ENCODE measurements around the gene NSMF.

NSMF gene

DNA sequence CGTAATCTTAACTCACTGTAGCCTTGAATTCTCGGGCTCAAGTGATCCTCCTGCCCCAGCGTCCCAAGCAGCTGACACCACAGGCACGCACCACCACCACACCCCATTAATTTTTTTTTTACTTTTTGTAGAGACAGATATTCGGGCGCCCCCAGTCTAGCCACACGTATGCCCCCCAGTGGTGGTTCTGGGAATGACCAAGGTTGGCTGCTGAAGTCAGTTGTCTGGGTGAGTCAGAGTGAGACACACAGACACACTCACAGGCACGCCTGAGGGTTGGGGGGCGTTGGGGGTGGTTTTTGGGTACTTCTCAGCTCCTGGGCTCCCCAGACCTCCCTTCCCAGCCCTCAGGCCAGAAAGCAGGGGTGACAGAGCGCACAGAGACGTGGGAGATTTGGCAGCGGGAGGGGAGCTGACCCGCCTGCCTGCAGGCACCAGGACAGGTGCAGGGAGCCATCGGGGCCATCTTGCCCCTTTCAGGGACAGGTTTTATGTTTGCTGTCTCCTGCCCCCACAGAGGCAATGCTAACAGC, 13.8 kb downstream of the NSMF start (continued):
- TF ChIP-seq, protein P1, sequence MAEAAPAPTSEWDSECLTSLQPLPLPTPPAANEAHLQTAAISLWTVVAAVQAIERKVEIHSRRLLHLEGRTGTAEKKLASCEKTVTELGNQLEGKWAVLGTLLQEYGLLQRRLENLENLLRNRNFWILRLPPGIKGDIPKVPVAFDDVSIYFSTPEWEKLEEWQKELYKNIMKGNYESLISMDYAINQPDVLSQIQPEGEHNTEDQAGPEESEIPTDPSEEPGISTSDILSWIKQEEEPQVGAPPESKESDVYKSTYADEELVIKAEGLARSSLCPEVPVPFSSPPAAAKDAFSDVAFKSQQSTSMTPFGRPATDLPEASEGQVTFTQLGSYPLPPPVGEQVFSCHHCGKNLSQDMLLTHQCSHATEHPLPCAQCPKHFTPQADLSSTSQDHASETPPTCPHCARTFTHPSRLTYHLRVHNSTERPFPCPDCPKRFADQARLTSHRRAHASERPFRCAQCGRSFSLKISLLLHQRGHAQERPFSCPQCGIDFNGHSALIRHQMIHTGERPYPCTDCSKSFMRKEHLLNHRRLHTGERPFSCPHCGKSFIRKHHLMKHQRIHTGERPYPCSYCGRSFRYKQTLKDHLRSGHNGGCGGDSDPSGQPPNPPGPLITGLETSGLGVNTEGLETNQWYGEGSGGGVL (tag by site-specific recombination; IDR thresholded peaks at IDR 0.05), result peak; percentile 62
- TF ChIP-seq ZNF629 (tag by site-specific recombination; IDR thresholded peaks at IDR 0.05) (0 out of 2 replicates have a peak, but pooled peaks have one; percentile 28), ZNF654 (tag by site-specific recombination; IDR thresholded peaks at IDR 0.05; ENCODE audit: low read depth) (peak; percentile 62), SALL2 (tag by site-specific recombination; IDR thresholded peaks at IDR 0.05; ENCODE audit: borderline replicate concordance) (no peak), ZNF132 (tag by site-specific recombination; IDR thresholded peaks at IDR 0.05; ENCODE audit: borderline replicate concordance) (no peak), ZNF623 (tag by site-specific recombination; IDR thresholded peaks at IDR 0.05) (no peak)

DNA sequence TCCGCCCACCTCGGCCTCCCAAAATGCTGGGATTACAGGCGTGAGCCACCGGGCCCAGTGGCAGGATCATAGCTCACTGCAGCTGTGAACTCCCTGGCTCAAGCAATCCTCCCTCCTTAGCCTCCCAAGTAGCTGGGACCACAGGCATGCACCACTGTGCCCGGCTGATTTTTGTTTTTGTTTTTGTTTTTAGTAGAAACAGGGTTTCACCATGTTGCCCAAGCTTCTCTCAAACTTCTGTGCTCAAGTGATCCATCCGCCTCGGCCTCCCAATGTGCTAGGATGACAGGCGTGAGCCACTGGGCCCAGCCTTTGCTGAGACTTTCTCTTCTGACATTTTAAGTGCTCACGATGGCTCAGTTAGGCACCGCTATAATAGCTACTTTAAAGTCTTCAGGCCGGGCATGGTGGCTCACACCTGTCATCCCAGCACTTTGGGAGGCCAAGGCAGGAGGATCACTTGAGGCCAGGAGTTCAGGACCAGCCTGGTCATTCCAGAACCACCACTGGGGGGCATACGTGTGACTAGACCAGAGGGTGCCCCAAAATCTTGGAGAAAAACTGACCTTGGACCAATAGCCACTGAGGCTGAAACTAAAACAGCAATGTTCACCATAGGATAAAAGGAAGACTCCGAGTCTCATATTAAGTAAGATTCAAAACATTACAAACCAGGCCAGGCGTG, 14.9 kb downstream of the NSMF start:
- ChIA-PET CTCF (interaction anchor here (0.6 to 4.2 kb wide), 20 partner anchors 9 to 427 kb away, joined by 3 to 35 read pairs (median 4); partner anchors contain the start of genes EXD3, NOXA1 and NRARP), POLR2A (interaction anchor here (0.6 to 1.7 kb wide), 3 partner anchors 15 to 32 kb away, joined by 3 to 4 read pairs (median 3); partner anchors contain the start of genes EXD3 and NOXA1)
- no peak for TF ChIP-seq ZBTB17 (tag by site-specific recombination; IDR thresholded peaks at IDR 0.05)
- TF ChIP-seq ZNF791 (tag by site-specific recombination; IDR thresholded peaks at IDR 0.05), result no peak
- no peak for TF ChIP-seq KLF16 (tag by site-specific recombination; IDR thresholded peaks at IDR 0.05)
- TF ChIP-seq ZNF302 (tag by site-specific recombination; IDR thresholded peaks at IDR 0.05; ENCODE audit: low read depth), result no peak
- TF ChIP-seq SETDB1 (IDR thresholded peaks at IDR 0.05; ENCODE audit: insufficient read length, low read length), result no peak
- TF ChIP-seq ZBTB11 (tag by site-specific recombination; conservative IDR thresholded peaks at IDR 0.05; ENCODE audit: low read depth), result no peak
- TF ChIP-seq PATZ1 (tag by site-specific recombination; IDR thresholded peaks at IDR 0.05), result no peak
- TF ChIP-seq, protein P2, sequence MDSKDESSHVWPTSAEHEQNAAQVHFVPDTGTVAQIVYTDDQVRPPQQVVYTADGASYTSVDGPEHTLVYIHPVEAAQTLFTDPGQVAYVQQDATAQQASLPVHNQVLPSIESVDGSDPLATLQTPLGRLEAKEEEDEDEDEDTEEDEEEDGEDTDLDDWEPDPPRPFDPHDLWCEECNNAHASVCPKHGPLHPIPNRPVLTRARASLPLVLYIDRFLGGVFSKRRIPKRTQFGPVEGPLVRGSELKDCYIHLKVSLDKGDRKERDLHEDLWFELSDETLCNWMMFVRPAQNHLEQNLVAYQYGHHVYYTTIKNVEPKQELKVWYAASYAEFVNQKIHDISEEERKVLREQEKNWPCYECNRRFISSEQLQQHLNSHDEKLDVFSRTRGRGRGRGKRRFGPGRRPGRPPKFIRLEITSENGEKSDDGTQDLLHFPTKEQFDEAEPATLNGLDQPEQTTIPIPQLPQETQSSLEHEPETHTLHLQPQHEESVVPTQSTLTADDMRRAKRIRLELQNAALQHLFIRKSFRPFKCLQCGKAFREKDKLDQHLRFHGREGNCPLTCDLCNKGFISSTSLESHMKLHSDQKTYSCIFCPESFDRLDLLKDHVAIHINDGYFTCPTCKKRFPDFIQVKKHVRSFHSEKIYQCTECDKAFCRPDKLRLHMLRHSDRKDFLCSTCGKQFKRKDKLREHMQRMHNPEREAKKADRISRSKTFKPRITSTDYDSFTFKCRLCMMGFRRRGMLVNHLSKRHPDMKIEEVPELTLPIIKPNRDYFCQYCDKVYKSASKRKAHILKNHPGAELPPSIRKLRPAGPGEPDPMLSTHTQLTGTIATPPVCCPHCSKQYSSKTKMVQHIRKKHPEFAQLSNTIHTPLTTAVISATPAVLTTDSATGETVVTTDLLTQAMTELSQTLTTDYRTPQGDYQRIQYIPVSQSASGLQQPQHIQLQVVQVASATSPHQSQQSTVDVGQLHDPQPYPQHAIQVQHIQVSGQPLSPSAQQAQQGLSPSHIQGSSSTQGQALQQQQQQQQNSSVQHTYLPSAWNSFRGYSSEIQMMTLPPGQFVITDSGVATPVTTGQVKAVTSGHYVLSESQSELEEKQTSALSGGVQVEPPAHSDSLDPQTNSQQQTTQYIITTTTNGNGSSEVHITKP (tag by site-specific recombination; IDR thresholded peaks at IDR 0.05), result no peak
- TF ChIP-seq SP7 (tag by site-specific recombination; IDR thresholded peaks at IDR 0.05), result no peak
- no peak for TF ChIP-seq PRDM1 (tag by site-specific recombination; IDR thresholded peaks at IDR 0.05)
- TF ChIP-seq, protein P3, sequence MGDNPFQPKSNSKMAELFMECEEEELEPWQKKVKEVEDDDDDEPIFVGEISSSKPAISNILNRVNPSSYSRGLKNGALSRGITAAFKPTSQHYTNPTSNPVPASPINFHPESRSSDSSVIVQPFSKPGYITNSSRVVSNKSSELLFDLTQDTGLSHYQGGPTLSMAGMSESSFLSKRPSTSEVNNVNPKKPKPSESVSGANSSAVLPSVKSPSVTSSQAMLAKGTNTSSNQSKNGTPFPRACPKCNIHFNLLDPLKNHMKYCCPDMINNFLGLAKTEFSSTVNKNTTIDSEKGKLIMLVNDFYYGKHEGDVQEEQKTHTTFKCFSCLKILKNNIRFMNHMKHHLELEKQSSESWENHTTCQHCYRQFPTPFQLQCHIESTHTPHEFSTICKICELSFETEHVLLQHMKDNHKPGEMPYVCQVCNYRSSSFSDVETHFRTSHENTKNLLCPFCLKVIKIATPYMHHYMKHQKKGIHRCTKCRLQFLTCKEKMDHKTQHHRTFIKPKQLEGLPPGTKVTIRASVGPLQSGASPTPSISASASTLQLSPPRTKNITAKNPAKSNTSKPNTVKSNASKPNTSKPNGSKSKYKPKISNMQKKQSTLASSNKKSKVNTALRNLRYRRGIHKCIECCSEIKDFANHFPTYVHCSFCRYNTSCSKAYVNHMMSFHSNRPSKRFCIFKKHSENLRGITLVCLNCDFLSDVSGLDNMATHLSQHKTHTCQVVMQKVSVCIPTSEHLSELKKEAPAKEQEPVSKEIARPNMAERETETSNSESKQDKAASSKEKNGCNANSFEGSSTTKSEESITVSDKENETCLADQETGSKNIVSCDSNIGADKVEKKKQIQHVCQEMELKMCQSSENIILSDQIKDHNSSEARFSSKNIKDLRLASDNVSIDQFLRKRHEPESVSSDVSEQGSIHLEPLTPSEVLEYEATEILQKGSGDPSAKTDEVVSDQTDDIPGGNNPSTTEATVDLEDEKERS (tag by site-specific recombination; IDR thresholded peaks at IDR 0.05), result no peak
- TF ChIP-seq ZNF792 (tag by site-specific recombination; IDR thresholded peaks at IDR 0.05), result no peak
- no peak for TF ChIP-seq ZNF202 (tag by site-specific recombination; IDR thresholded peaks at IDR 0.05; ENCODE audit: borderline replicate concordance)
- TF ChIP-seq ZSCAN30 (tag by site-specific recombination; IDR thresholded peaks at IDR 0.05), result no peak

More for the DNA sequence above, 14.9 kb downstream of the NSMF start:
- H3K4me3 ChIP-seq (ENCODE audit: low read depth, low read length), result no peak overlapping the region
- H3K36me3 ChIP-seq (ENCODE audit: control insufficient read depth in 2 of 2, insufficient read depth in 1 of 2, low read length in 2 of 2), result peaks cover 0 to 9% of the 10 kb centered on the region in 2 experiments; a peak in 1 of 3 replicates
- no peaks in the 10 kb centered on the region for H3K4me1 ChIP-seq (ENCODE audit: control insufficient read depth, insufficient read depth, low read length)
- H3K9me3 ChIP-seq (ENCODE audit: control insufficient read depth, insufficient read depth, low read depth, low read length), result no peaks in the 10 kb centered on the region
- H3K27ac ChIP-seq (ENCODE audit: extremely low read depth, low read depth, low read length), result no peak overlapping the region

Data from HEK293 (cell line).